DOHH2 (cell line): ENCODE data around the gene ARID3A.

Experiments used
- H3F3A ChIP-seq: fragments of 200-600 bp; sonication (generic), shearing (Covaris generic); 2 replicates; pipeline ENCODE4 v1.6.0; 2016; ENCODE audit warnings: antibody characterized with exemption, mild to moderate bottlenecking; ENCODE audit not compliant: control insufficient read depth, insufficient read depth
- H3K27ac ChIP-seq: fragments of 200-600 bp; sonication (generic); 2 replicates; pipeline ENCODE4 v1.5.1; 2014; ENCODE audit warnings: low read depth, mild to moderate bottlenecking, low read length, moderate library complexity
- H3K27me3 ChIP-seq: fragments of 200-600 bp; sonication (generic); 2 replicates; pipeline ENCODE4 v1.6.1; 2014; ENCODE audit warnings: mild to moderate bottlenecking, low read length, mixed read lengths; ENCODE audit not compliant: control insufficient read depth
- H3K36me3 ChIP-seq: fragments of 200-600 bp; sonication (generic); 2 replicates; pipeline ENCODE4 v1.6.1; 2014; ENCODE audit warnings: mild to moderate bottlenecking, low read length, moderate library complexity, mixed read lengths; ENCODE audit not compliant: control insufficient read depth
- H3K4me1 ChIP-seq: fragments of 200-600 bp; sonication (generic); 2 replicates; pipeline ENCODE4 v1.6.1; 2014; ENCODE audit warnings: mild to moderate bottlenecking, low read length, mixed read lengths; ENCODE audit not compliant: control insufficient read depth
- H3K4me2 ChIP-seq: fragments of 200-600 bp; sonication (generic); 2 replicates; pipeline ENCODE4 v1.6.0; 2014; ENCODE audit warnings: mild to moderate bottlenecking, low read length, moderate library complexity
- H3K4me3 ChIP-seq: fragments of 200-600 bp; sonication (generic); 2 replicates; pipeline ENCODE4 v1.5.1; 2014; ENCODE audit warnings: mild to moderate bottlenecking, low read length, mixed read lengths
- H3K79me2 ChIP-seq: fragments of 200-600 bp; sonication (generic); 2 replicates; pipeline ENCODE4 v1.6.1; 2014; ENCODE audit warnings: mild to moderate bottlenecking, low read length, mixed read lengths; ENCODE audit not compliant: control insufficient read depth
- H3K9me2 ChIP-seq: fragments of 200-600 bp; sonication (generic); replicated peaks from 2 replicates; pipeline ENCODE4 v1.6.1; 2014; ENCODE audit warnings: mild to moderate bottlenecking, low read length, mixed read lengths; ENCODE audit not compliant: control insufficient read depth
- H3K9me3 ChIP-seq: fragments of 200-600 bp; sonication (generic); 2 replicates; pipeline ENCODE4 v1.6.1; 2014; ENCODE audit warnings: antibody characterized with exemption, low read length, mixed read lengths; ENCODE audit not compliant: control insufficient read depth, insufficient read depth
- H4K20me1 ChIP-seq: fragments of 200-600 bp; sonication (generic); 2 replicates; pipeline ENCODE4 v1.6.0; 2014; ENCODE audit warnings: low read depth, mild to moderate bottlenecking, antibody characterized with exemption, low read length, moderate library complexity; ENCODE audit not compliant: control insufficient read depth, insufficient read depth
- EZH2phosphoT487 ChIP-seq: fragments of 200-600 bp; sonication (generic); IDR thresholded peaks from 2 replicates; pipeline ENCODE4 v1.6.1; 2017; ENCODE audit warnings: borderline replicate concordance, mild to moderate bottlenecking, antibody characterized with exemption, low read length, moderate library complexity, mixed read lengths
- TF ChIP-seq, protein P1 (sequence below): fragments of 200-600 bp; sonication (generic); IDR thresholded peaks from one replicate; pipeline ENCODE4 v1.5.1; 2014; ENCODE audit warnings: antibody characterized with exemption, mild to moderate bottlenecking, low read depth, low read length; ENCODE audit not compliant: poor library complexity, severe bottlenecking

ARID3A gene

GRCh38 chr19:991174-991931 is 65.5 kb downstream of the ARID3A start:
- H4K20me1 ChIP-seq, result no peaks in the 10 kb centered on the region
- peaks cover 57% of the 10 kb centered on the region for H3K36me3 ChIP-seq
- H3K4me2 ChIP-seq, result no peak overlapping the region
- H3K9me2 ChIP-seq, result no peaks in the 10 kb centered on the region
- H3K4me3 ChIP-seq, result no peak overlapping the region
- H3K27me3 ChIP-seq, result peaks cover 7% of the 10 kb centered on the region
- H3F3A ChIP-seq, result no peaks in the 10 kb centered on the region; the same call in 1 of the 2 replicates
- H3K9me3 ChIP-seq, result peaks cover 4% of the 10 kb centered on the region; the same call in 1 of the 2 replicates
- TF ChIP-seq EZH2phosphoT487, result no peak
- TF ChIP-seq, protein P1, sequence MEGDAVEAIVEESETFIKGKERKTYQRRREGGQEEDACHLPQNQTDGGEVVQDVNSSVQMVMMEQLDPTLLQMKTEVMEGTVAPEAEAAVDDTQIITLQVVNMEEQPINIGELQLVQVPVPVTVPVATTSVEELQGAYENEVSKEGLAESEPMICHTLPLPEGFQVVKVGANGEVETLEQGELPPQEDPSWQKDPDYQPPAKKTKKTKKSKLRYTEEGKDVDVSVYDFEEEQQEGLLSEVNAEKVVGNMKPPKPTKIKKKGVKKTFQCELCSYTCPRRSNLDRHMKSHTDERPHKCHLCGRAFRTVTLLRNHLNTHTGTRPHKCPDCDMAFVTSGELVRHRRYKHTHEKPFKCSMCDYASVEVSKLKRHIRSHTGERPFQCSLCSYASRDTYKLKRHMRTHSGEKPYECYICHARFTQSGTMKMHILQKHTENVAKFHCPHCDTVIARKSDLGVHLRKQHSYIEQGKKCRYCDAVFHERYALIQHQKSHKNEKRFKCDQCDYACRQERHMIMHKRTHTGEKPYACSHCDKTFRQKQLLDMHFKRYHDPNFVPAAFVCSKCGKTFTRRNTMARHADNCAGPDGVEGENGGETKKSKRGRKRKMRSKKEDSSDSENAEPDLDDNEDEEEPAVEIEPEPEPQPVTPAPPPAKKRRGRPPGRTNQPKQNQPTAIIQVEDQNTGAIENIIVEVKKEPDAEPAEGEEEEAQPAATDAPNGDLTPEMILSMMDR, result no peak
- H3K27ac ChIP-seq, result no peak overlapping the region
- no peaks in the 10 kb centered on the region for H3K79me2 ChIP-seq
- peaks cover 2% of the 10 kb centered on the region for H3K4me1 ChIP-seq

GRCh38 chr19:991932-992669 is 66.3 kb downstream of the ARID3A start:
- no peaks in the 10 kb centered on the region; the same call in 1 of the 2 replicates for H3F3A ChIP-seq
- peaks cover 5% of the 10 kb centered on the region for H3K4me1 ChIP-seq
- no peaks in the 10 kb centered on the region for H3K79me2 ChIP-seq
- no peaks in the 10 kb centered on the region for H3K9me2 ChIP-seq
- peaks cover 12% of the 10 kb centered on the region for H3K27me3 ChIP-seq
- no peak overlapping the region for H3K27ac ChIP-seq
- H4K20me1 ChIP-seq, result no peaks in the 10 kb centered on the region
- H3K4me3 ChIP-seq, result no peak overlapping the region
- peaks cover 50% of the 10 kb centered on the region for H3K36me3 ChIP-seq
- TF ChIP-seq, protein P1, result no peak
- no peak for TF ChIP-seq EZH2phosphoT487
- H3K4me2 ChIP-seq, result no peak overlapping the region
- H3K9me3 ChIP-seq, result peaks cover 4% of the 10 kb centered on the region; the same call in 1 of the 2 replicates

- no peak overlapping the region for H3K27ac ChIP-seq
- no peak overlapping the region for H3K4me3 ChIP-seq
- H3K79me2 ChIP-seq, result no peaks in the 10 kb centered on the region
- peaks cover 4% of the 10 kb centered on the region; the same call in 1 of the 2 replicates for H3K9me3 ChIP-seq
- peaks cover 16% of the 10 kb centered on the region for H3K27me3 ChIP-seq
- peaks cover 45% of the 10 kb centered on the region for H3K36me3 ChIP-seq
- H3K4me1 ChIP-seq, result peaks cover 5% of the 10 kb centered on the region
- H3K4me2 ChIP-seq, result no peak overlapping the region
- TF ChIP-seq, protein P1, result no peak
- no peak for TF ChIP-seq EZH2phosphoT487
- H3F3A ChIP-seq, result no peaks in the 10 kb centered on the region; the same call in 1 of the 2 replicates
- H3K9me2 ChIP-seq, result no peaks in the 10 kb centered on the region
- no peaks in the 10 kb centered on the region for H4K20me1 ChIP-seq
Measured at GRCh38 chr19:992670-993055, 66.8 kb downstream of the ARID3A start.
